GM21390 (cell line): ENCODE measurements around the gene NEURL4.

ENCODE experiments used
- ATAC-seq: cut with Tn5 transposase; IDR thresholded peaks from one replicate; pipeline ENCODE4 v1.9.1; 2021; ENCODE audit not compliant: unreplicated experiment

Gene NEURL4

DNA sequence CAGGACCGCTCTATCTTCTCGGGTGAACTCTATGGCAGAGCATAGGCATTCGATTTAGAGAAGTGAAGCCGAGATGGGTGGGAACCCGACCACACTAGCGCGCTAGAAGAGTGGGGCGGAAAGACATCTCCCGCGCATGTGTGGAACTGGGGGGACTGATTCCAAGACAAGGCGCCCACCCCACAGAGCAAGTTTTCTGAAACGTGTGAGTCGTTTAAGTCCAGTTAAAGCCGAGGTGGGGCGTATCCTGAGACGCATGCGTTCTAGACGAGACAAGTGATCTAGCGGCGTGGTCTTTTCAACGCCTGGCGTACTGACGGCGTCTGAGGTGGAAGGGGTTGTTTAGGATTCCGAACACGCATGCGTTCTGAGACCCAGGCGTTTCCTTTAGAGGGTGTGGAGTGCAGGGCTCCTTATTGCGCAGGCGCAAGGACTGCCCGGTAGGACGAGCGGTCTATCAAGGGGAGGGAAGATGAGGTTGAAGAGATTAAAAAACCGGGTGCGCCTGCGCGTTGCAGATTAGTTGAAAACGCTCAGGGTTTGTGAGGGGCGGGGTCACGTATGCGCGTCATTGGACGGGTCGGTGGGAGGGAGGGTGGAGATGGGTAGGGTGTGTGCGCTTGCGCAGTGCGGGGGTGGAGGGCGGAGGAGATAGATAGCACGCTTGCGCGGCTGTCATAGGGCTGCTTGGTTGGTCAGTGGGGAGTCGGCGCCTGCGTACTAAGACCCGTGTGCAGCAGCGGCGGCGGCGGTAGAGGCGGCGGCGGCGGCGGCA lies 22.0 kb downstream of the NEURL4 start, which contains the start of gene EIF5A:
TSS of gene EIF5A (plus strand) at position 718 of the 775 bp plus-strand sequence. CDS start 2,008 bp downstream, outside the sequence.
- peak; percentile 66 for ATAC-seq

GRCh38 chr17:7304179-7304578 lies 25.0 kb downstream of the NEURL4 start:
- no peak for ATAC-seq

DNA sequence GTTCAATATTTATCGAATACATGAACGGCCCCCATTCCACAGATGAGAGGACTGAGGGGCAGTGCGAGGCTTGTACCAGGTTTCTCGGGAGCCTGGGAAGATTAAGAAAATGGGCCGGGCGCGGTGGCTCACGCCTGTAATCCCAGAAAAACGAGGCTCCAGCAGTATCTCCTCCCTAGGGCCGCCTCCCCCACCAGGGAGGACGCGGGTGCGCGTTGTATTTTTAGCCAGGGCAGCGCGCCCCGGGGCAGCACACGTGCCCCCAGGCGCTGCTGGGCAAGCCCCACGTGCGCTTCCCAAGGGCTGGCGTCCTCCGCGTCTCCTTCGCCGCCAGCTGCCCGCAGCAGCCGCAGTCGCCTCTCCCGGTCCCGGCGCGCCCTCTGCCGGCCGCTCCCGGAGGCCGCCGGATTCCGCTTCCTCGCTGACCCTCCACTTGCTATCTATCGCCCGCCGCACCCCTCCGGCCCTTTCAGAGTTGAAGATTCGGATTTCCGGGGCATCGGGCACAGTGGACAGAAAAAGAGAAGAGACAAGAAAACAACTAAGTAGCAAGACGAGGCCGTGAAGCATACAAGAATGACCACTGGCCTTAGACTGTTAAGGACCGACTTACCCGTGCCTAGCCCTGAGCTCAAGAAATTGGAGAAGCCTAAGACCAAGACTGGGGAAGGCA lies 32.8 kb downstream of the NEURL4 start:
- ATAC-seq, result no peak

DNA sequence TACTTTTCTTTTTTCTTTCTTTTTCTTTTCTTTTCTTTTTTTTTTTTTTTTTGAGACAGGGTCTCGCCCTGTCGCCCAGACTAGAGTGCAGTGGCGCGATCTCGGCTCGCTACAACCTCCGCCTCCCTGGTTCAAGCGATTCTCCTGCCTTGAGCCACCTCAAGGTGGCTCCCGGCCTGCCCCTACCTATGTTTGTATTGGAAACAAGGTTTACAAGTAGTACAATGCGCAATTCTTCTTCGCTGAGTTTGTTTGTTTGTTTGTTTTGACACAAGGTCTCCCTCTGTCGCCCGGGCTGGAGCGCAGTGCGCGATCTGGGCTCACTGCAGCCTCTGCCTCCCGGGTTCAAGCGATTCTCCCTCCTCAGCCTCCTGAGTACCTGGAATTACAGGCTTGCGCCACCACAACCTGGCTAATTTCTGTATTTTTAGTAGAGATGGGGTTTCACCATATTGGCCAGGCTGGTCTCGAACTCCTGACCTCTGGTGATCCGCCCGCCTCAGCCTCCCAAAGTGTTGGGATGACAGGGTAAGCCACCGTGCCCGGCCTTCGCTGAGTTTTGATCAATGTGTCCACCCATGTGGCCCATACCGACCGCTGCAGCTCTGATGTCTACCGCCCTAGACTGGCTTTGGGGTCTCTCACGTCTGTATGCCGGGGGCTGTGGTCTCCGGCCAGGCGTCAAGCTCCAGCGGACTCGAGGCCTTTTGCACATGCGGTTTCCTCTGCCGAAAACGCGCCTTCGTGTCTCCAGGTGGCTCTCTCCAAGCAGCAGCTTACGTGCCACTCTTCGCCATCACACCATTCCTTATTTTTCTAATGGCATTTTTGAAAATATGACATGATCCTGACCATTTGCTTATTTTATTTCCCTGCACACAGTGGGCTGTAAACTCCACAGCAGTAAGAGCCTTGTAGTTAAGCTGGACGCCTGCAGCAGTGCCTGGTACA lies 33.6 kb downstream of the NEURL4 start:
- no peak for ATAC-seq

DNA sequence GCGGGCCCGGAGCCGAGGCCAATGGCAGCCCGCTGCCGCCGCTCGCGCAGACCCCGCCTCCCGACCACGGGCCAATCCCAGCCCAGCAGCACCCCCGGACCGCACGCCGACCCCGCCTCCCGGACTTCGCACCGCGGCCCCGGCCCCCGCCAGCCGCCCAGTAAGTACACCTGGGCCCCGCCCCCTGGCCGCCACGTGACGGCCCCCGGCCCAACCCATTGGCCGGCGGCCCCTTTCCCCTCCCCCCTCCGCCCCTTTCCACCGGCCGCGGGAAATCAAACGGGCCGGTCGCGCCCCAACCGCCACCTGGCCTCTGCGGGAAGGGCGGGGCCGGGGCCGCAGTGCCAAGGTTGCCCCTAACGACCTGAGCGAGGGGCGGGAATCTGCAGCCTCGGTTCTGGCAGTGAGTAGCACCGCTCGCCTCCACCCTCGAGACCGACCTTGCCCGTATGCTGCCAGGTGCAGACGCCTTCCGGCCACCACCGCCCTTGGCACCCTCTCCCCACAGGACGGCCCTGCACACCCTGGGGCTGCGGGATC lies 34.5 kb downstream of the NEURL4 start, which contains the start of gene YBX2:
TSS of gene YBX2 (minus strand) at position 26 of the 540 bp plus-strand sequence. CDS start 139 bp downstream, outside the sequence.
- ATAC-seq, result no peak

DNA sequence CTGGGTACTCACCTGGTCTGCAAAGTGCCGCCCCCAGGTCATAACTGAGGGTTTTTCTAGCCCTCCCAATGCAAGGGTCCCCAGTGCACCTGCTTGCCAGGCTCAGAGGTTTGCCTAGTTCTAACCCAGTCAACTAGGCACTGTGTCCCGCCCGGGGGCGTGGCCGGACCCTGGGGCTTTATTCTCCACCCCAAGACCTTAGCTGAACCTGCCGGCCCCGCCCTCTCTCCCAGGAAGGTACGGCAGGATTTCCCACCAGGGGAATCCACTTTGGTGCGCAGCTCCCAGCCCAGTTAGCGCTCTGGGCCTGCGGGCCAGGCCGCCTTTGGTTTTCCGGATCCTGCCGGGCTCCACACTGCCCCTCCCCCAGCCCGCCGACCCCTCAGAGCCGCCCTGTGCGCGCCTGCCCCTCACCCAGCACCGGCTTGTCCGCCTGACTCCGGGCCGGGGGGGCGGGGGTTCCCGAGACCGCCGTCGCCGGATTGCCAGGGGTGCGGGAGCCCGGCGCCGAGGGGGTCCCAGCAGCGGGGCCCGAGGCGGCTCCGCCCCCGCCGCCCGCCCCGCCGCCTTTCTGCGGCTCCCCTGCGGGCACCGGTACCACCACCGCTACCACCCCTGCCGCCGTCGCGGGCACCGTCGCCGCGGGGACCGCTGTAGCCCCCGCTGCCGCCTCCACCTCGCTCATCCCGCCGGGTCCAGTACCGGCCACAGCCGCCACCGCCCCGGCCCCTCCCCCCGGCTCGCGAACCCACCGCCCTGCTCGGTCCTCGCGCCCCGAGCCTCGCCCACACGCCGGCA lies 35.1 kb downstream of the NEURL4 start:
- ATAC-seq, result no peak

GRCh38 chr17:7293159-7293558 lies 36.0 kb downstream of the NEURL4 start:
- ATAC-seq, result no peak

- ATAC-seq, result no peak
Observed at GRCh38 chr17:7292729-7293128, 36.4 kb downstream of the NEURL4 start.

- no peak for ATAC-seq
Observed at GRCh38 chr17:7292194-7292593, 36.9 kb downstream of the NEURL4 start.

DNA sequence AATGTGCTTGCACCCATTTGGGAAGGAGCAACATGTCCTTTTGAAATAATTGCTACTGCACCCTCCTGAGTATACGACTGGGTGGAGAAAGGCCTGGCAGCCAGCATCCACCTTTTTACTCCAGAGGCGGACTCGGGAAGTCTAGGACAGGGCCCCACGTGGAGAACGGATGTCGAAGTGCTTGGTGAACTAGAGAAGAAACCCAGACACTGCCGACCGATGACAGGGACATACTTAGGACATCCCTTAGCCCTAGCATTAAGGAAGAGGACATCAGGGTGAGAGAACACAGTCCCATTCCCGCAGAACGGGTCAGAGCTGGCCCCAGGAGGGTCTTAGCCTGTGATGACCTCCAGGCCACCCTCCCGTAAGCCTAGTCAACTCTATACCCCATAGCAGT lies 38.5 kb downstream of the NEURL4 start:
- no peak for ATAC-seq

DNA sequence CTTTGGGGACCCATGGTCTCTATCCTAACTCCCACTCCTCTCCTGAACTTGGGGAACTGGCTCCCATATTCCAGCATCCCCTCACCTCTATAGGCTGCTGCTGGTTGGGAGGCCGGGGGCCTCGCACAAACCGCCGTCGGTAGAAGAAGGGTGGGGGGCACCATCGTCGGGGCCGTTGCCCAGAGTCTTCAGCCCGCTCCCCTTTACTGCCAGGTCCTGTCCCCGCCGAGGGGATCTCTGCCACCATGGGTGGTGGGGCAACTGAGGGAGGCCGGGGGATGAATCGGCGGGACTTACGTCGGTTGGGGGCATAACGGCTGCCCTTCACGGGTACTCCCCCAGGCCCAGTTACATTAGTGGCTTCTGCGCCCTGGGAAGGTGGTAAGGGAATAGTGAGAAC lies 39.0 kb downstream of the NEURL4 start:
- ATAC-seq, result no peak

GRCh38 chr17:7289256-7290032 lies 39.7 kb downstream of the NEURL4 start:
- ATAC-seq, result no peak

DNA sequence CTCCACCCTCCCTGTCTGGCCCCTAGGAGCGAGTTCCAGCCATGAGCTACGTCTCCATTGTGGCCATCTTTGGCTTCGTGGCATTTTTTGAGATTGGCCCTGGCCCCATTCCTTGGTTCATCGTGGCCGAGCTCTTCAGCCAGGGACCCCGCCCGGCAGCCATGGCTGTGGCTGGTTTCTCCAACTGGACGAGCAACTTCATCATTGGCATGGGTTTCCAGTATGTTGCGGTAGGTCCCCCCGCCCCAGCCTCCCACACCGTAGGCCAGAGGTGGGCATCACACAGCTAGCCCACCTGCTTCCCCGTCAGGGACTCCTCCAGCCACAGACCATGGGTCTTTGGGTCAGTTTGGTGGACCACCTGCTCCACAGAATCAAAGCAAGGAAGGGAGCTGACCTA lies 43.5 kb downstream of the NEURL4 start:
- ATAC-seq, result no peak

DNA sequence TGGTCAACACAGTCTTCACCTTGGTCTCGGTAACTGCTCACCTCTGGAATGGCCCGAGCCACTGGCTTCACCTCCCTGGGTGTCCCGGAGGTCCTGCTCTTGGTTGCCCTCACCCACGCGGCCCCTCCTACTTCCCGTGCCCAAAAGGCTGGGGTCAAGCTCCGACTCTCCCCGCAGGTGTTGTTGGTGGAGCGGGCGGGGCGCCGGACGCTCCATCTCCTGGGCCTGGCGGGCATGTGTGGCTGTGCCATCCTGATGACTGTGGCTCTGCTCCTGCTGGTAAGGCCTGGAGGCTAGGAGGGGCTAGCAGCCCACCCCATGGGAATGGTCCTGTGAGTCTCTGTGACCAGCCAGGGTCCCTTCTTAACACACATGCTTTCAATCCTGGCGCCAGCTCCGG lies 44.2 kb downstream of the NEURL4 start:
- no peak for ATAC-seq

GRCh38 chr17:7283471-7284216 lies 45.5 kb downstream of the NEURL4 start:
- no peak for ATAC-seq

DNA sequence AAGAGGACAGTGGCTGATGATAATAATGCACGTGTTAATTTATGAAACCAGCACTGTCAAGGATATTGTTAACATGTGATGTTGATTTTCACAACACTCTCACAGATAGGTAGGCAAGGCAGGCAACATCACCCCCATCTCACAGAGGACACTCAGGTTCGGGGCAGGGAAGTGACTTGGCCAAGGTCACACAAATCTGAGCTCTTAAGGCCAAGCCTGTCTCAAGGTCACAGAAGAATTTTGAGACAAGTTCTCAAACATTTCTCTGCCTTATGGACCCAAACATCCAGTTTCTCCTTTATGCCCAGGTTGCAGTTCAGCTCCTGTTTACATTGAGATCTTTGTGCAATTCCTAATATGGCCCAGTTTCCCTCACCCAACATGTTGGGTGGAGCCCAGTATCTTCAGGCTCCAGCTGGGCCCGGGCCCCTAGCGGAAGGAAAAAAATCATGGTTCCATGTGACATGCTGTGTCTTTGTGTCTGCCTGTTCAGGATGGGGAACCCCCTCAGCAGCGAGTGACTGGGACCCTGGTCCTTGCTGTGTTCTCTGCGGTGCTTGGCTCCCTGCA lies 46.3 kb downstream of the NEURL4 start:
- no peak for ATAC-seq

- no peak for ATAC-seq
Observed at GRCh38 chr17:7281953-7282751, 47.0 kb downstream of the NEURL4 start.
